MM.1S (cell line): ENCODE results near the gene MPRIP.

Experiments used
- EZH2 ChIP-seq: fragments of 300-600 bp; sonication (generic); optimal IDR thresholded peaks from 2 replicates; pipeline ENCODE3; 2017; ENCODE audit warnings: low read depth, mild to moderate bottlenecking, antibody characterized with exemption, low read length, mixed read lengths
- TF ChIP-seq, protein P1 (sequence below): fragments of 300-600 bp; sonication (generic); IDR thresholded peaks from 2 replicates; pipeline ENCODE4 v1.5.1; 2016; ENCODE audit warnings: antibody characterized with exemption, low read length, mixed read lengths

- TF ChIP-seq, protein P1, sequence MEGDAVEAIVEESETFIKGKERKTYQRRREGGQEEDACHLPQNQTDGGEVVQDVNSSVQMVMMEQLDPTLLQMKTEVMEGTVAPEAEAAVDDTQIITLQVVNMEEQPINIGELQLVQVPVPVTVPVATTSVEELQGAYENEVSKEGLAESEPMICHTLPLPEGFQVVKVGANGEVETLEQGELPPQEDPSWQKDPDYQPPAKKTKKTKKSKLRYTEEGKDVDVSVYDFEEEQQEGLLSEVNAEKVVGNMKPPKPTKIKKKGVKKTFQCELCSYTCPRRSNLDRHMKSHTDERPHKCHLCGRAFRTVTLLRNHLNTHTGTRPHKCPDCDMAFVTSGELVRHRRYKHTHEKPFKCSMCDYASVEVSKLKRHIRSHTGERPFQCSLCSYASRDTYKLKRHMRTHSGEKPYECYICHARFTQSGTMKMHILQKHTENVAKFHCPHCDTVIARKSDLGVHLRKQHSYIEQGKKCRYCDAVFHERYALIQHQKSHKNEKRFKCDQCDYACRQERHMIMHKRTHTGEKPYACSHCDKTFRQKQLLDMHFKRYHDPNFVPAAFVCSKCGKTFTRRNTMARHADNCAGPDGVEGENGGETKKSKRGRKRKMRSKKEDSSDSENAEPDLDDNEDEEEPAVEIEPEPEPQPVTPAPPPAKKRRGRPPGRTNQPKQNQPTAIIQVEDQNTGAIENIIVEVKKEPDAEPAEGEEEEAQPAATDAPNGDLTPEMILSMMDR, result no peak
- TF ChIP-seq EZH2, result no peak
Observed at GRCh38 chr17:17019430-17019762, 22.9 kb upstream of the MPRIP start.
